Upper lobe of right lung (tissue), 1 donor: ENCODE data around the gene LAP3. TPM values are rescaled to one million over a fixed set of nuclear protein-coding genes. Genes with fewer than 3 reads are reported as not detected.

Source experiments
- ATAC-seq: fragments of 200-7000 bp; cut with Tn5 transposase; one replicate; pipeline ENCODE4 v1.9.1; 2020; ENCODE audit warnings: mild to moderate bottlenecking, moderate library complexity
- DNase-seq: peaks from one replicate; pipeline ENCODE4 v3.0.0-alpha.2; 2020
- H3K27ac ChIP-seq: fragments of 200-600 bp; one replicate; pipeline ENCODE4 v1.8.0; 2022
- H3K27me3 ChIP-seq: fragments of 200-600 bp; one replicate; pipeline ENCODE4 v1.8.0; 2022; ENCODE audit warnings: mild to moderate bottlenecking
- H3K36me3 ChIP-seq: fragments of 200-600 bp; one replicate; pipeline ENCODE4 v1.8.0; 2022
- H3K4me1 ChIP-seq: fragments of 200-600 bp; one replicate; pipeline ENCODE4 v1.8.0; 2022
- H3K4me3 ChIP-seq: fragments of 200-600 bp; one replicate; pipeline ENCODE4 v1.8.0; 2022; ENCODE audit warnings: mild to moderate bottlenecking
- H3K9me3 ChIP-seq: fragments of 200-600 bp; one replicate; pipeline ENCODE4 v1.8.0; 2022
- CTCF ChIP-seq: fragments of 200-600 bp; IDR thresholded peaks from one replicate; pipeline ENCODE4 v1.8.0; 2022; ENCODE audit warnings: antibody characterized with exemption
- intact Hi-C: fragments of 100-400 bp; cut with DNase I; formaldehyde crosslinking; loops from one replicate; pipeline ENCODE4 v1.11.0; 2022
- total RNA-seq: library from RNA; stranded (reverse); fragmentation: NEBNext Ultra II Directional; extraction: Animal tissue kit (Norgen Biotek cat#: 25700); gene quantifications from one replicate; pipeline ENCODE4 v1.2.1, GENCODE V29; 2021
- donor health status: DM: no; HTN: yes; CAD: no; lungs with severe emphysema.

The LAP3 gene
- total RNA-seq, 1 donor from 2014 or later = 97.6 TPM

- DNase-seq (no peak), ATAC-seq (no peak)
- intact Hi-C loops = no loop called here
- H3K4me1 ChIP-seq = no peaks in the 10 kb centered on the region
- H3K27me3 ChIP-seq = no peaks in the 10 kb centered on the region
- H3K9me3 ChIP-seq = no peaks in the 10 kb centered on the region
- no peak for TF ChIP-seq CTCF
- no peak overlapping the region for H3K4me3 ChIP-seq
- no peaks in the 10 kb centered on the region for H3K36me3 ChIP-seq
- H3K27ac ChIP-seq = no peak overlapping the region
Observed at GRCh38 chr4:17647176-17647806, 70.3 kb downstream of the LAP3 start.

- DNase-seq = no peak
- no peak for ATAC-seq
- intact Hi-C loops = no loop called here
Observed at GRCh38 chr4:17647927-17648326, 70.9 kb downstream of the LAP3 start.

GRCh38 chr4:17650406-17650805 lies 73.4 kb downstream of the LAP3 start:
- Histone ChIP-seq H3K36me3 (no peaks in the 10 kb centered on the region), H3K9me3 (no peaks in the 10 kb centered on the region), H3K27me3 (no peaks in the 10 kb centered on the region), H3K4me1 (no peaks in the 10 kb centered on the region), H3K4me3 (no peak overlapping the region), H3K27ac (no peak overlapping the region)
- DNase-seq (no peak), ATAC-seq (no peak)
- intact Hi-C loops = no loop called here
- no peak for TF ChIP-seq CTCF

More at GRCh38 chr4:17647927-17648326, 70.9 kb downstream of the LAP3 start:
- H3K36me3 ChIP-seq = no peaks in the 10 kb centered on the region
- H3K27me3 ChIP-seq = no peaks in the 10 kb centered on the region
- no peaks in the 10 kb centered on the region for H3K9me3 ChIP-seq
- no peak overlapping the region for H3K27ac ChIP-seq
- H3K4me3 ChIP-seq = no peak overlapping the region
- no peak for TF ChIP-seq CTCF
- no peaks in the 10 kb centered on the region for H3K4me1 ChIP-seq

- no peak for ATAC-seq
- no peak for TF ChIP-seq CTCF
Observed at GRCh38 chr4:17654701-17655100, 77.7 kb downstream of the LAP3 start.

GRCh38 chr4:17657090-17657489 lies 80.1 kb downstream of the LAP3 start:
- Histone ChIP-seq H3K4me1 (no peaks in the 10 kb centered on the region), H3K4me3 (no peak overlapping the region), H3K9me3 (no peaks in the 10 kb centered on the region), H3K36me3 (no peaks in the 10 kb centered on the region), H3K27me3 (no peaks in the 10 kb centered on the region), H3K27ac (no peak overlapping the region)
- DNase-seq (no peak), ATAC-seq (no peak)
- intact Hi-C loops = no loop called here
- TF ChIP-seq CTCF = no peak

More at GRCh38 chr4:17654701-17655100, 77.7 kb downstream of the LAP3 start:
- intact Hi-C loops = no loop called here
- Histone ChIP-seq H3K9me3 (no peaks in the 10 kb centered on the region), H3K4me3 (no peak overlapping the region), H3K27me3 (no peaks in the 10 kb centered on the region), H3K4me1 (no peaks in the 10 kb centered on the region), H3K36me3 (no peaks in the 10 kb centered on the region), H3K27ac (no peak overlapping the region)
- no peak for DNase-seq

Other genes with a start within 250 kb of the LAP3 start
- gene QDPR, start 65.1 kb upstream of the LAP3 start, total RNA-seq = 38.2 TPM
- not detected for gene CLRN2, start 62.0 kb upstream of the LAP3 start, total RNA-seq
- gene MED28, start 37.4 kb downstream of the LAP3 start, total RNA-seq = 50.0 TPM
- 0.17 TPM for gene FAM184B, start 204.4 kb downstream of the LAP3 start, total RNA-seq
- gene DCAF16, start 233.6 kb downstream of the LAP3 start, total RNA-seq = 26.2 TPM
- 0.84 TPM for gene NCAPG, start 233.8 kb downstream of the LAP3 start, total RNA-seq